HEK293T (cell line): ENCODE measurements around the gene KCNK1.

ENCODE experiments used
- CTCF ChIA-PET: fragments of 350-600 bp; formaldehyde crosslinking; extraction: SDS; loops from one replicate; lab custom pipeline; 2021; ENCODE audit warnings: antibody characterized with exemption, inconsistent platforms; lab: Yijun Ruan, JAX
- POLR2A ChIA-PET: fragments of 350-600 bp; formaldehyde crosslinking; extraction: SDS; loops from one replicate; lab custom pipeline; 2020; ENCODE audit warnings: antibody characterized with exemption, inconsistent platforms; lab: Yijun Ruan, JAX
- DNase-seq: peaks from one replicate; pipeline ENCODE4 v3.0.0; 2012; ENCODE audit warnings: mixed read lengths; ENCODE audit errors: extremely low spot score
- ARNT ChIP-seq: fragments of 450-650 bp; IDR thresholded peaks from 2 replicates; pipeline ENCODE4 v1.6.1; 2017; ENCODE audit warnings: mild to moderate bottlenecking
- BHLHE40 ChIP-seq: fragments of 450-650 bp; IDR thresholded peaks from 2 replicates; pipeline ENCODE4 v1.6.1; 2016; ENCODE audit warnings: mild to moderate bottlenecking, moderate library complexity, borderline replicate concordance
- CTBP1 ChIP-seq: fragments of 450-650 bp; IDR thresholded peaks from 2 replicates; pipeline ENCODE4 v1.6.1; 2016; ENCODE audit warnings: borderline replicate concordance
- ELF4 ChIP-seq: fragments of 450-650 bp; IDR thresholded peaks from 2 replicates; pipeline ENCODE4 v1.6.1; 2017; ENCODE audit warnings: antibody characterized with exemption
- FOXA1 ChIP-seq: fragments of 450-650 bp; IDR thresholded peaks from 2 replicates; pipeline ENCODE4 v1.6.1; 2016; ENCODE audit warnings: mild to moderate bottlenecking
- FOXK2 ChIP-seq: fragments of 450-650 bp; IDR thresholded peaks from 2 replicates; pipeline ENCODE4 v1.6.1; 2016; ENCODE audit warnings: mild to moderate bottlenecking
- FOXM1 ChIP-seq: fragments of 450-650 bp; IDR thresholded peaks from 2 replicates; pipeline ENCODE4 v1.6.1; 2017; ENCODE audit warnings: mild to moderate bottlenecking, borderline replicate concordance
- HDGF ChIP-seq: fragments of 450-650 bp; IDR thresholded peaks from 2 replicates; pipeline ENCODE4 v1.6.1; 2017; ENCODE audit warnings: antibody characterized with exemption, borderline replicate concordance
- L3MBTL2 ChIP-seq: fragments of 450-650 bp; conservative IDR thresholded peaks from 2 replicates; pipeline ENCODE4 v1.6.1; 2016; ENCODE audit warnings: mild to moderate bottlenecking
- LEF1 ChIP-seq: fragments of 450-650 bp; IDR thresholded peaks from 2 replicates; pipeline ENCODE4 v1.6.1; 2017; ENCODE audit warnings: mild to moderate bottlenecking, borderline replicate concordance
- NFRKB ChIP-seq: fragments of 450-650 bp; IDR thresholded peaks from 2 replicates; pipeline ENCODE4 v1.6.1; 2016; ENCODE audit warnings: mild to moderate bottlenecking, moderate library complexity
- PKNOX1 ChIP-seq: fragments of 450-650 bp; IDR thresholded peaks from 2 replicates; pipeline ENCODE4 v1.6.1; 2016
- SP1 ChIP-seq: fragments of 450-650 bp; IDR thresholded peaks from 2 replicates; pipeline ENCODE4 v1.6.1; 2017
- SUZ12 ChIP-seq: fragments of 450-650 bp; IDR thresholded peaks from 2 replicates; pipeline ENCODE4 v1.6.1; 2016; ENCODE audit warnings: mild to moderate bottlenecking
- TARDBP ChIP-seq: fragments of 450-650 bp; IDR thresholded peaks from 2 replicates; pipeline ENCODE4 v1.6.1; 2016
- ZNF384 ChIP-seq: fragments of 450-650 bp; IDR thresholded peaks from 2 replicates; pipeline ENCODE4 v1.6.1; 2016

KCNK1 gene

GRCh38 chr1:233664253-233664652 lies 50.3 kb downstream of the KCNK1 start:
- ChIA-PET POLR2A (no interaction called here), CTCF (interaction anchor here (1.1 kb wide), 1 partner anchor 18 kb away, joined by 3 read pairs; no protein-coding TSS in a partner anchor)
- DNase-seq: no peak
- no peak for TF ChIP-seq SUZ12

- no peak for DNase-seq
- ChIA-PET POLR2A (no interaction called here), CTCF (interaction anchor here (1.1 kb wide), 1 partner anchor 19 kb away, joined by 3 read pairs; no protein-coding TSS in a partner anchor)
- TF ChIP-seq FOXK2 (no peak), LEF1 (no peak), FOXA1 (no peak), L3MBTL2 (no peak), NFRKB (no peak), CTBP1 (no peak), PKNOX1 (no peak), ARNT (no peak), FOXM1 (no peak), BHLHE40 (no peak), SUZ12 (no peak), SP1 (no peak), ZNF384 (no peak), TARDBP (no peak), ELF4 (no peak), HDGF (no peak)
Measured at GRCh38 chr1:233664804-233665574, 51.1 kb downstream of the KCNK1 start.

- ChIA-PET CTCF (interaction anchor here (0.6 kb wide), 1 partner anchor 1572 kb away, joined by 3 read pairs; no protein-coding TSS in a partner anchor), POLR2A (no interaction called here)
- no peak for DNase-seq
- TF ChIP-seq SP1: no peak
- TF ChIP-seq BHLHE40: no peak
- no peak for TF ChIP-seq TARDBP
- no peak for TF ChIP-seq FOXK2
- no peak for TF ChIP-seq ZNF384
- no peak for TF ChIP-seq PKNOX1
- TF ChIP-seq HDGF: no peak
- TF ChIP-seq FOXM1: no peak
- TF ChIP-seq SUZ12: no peak
- TF ChIP-seq CTBP1: no peak
- TF ChIP-seq NFRKB: no peak
- TF ChIP-seq LEF1: no peak
- no peak for TF ChIP-seq L3MBTL2
- no peak for TF ChIP-seq FOXA1
Measured at GRCh38 chr1:233665575-233666270, 51.8 kb downstream of the KCNK1 start.

- DNase-seq: no peak
- TF ChIP-seq PKNOX1: no peak
- no peak for TF ChIP-seq LEF1
- no peak for TF ChIP-seq BHLHE40
- TF ChIP-seq CTBP1: no peak
- no peak for TF ChIP-seq HDGF
- no peak for TF ChIP-seq L3MBTL2
- TF ChIP-seq SUZ12: no peak
- no peak for TF ChIP-seq TARDBP
- TF ChIP-seq NFRKB: no peak
- no peak for TF ChIP-seq ARNT
- no peak for TF ChIP-seq ZNF384
- no peak for TF ChIP-seq FOXK2
- no peak for TF ChIP-seq FOXM1
- no peak for TF ChIP-seq SP1
- no peak for TF ChIP-seq ELF4
- no peak for TF ChIP-seq FOXA1
- ChIA-PET CTCF (no interaction called here), POLR2A (no interaction called here)
Measured at GRCh38 chr1:233667741-233668140, 53.8 kb downstream of the KCNK1 start.

- CTCF ChIA-PET: no interaction called here
- TF ChIP-seq FOXK2: no peak
- TF ChIP-seq ZNF384: no peak
- TF ChIP-seq ARNT: no peak
- no peak for TF ChIP-seq L3MBTL2
- TF ChIP-seq HDGF: no peak
- no peak for TF ChIP-seq SP1
- no peak for TF ChIP-seq FOXA1
- no peak for TF ChIP-seq NFRKB
- no peak for TF ChIP-seq SUZ12
- no peak for TF ChIP-seq ELF4
- TF ChIP-seq LEF1: no peak
- TF ChIP-seq CTBP1: no peak
- TF ChIP-seq TARDBP: no peak
- TF ChIP-seq FOXM1: no peak
- DNase-seq: no peak
- POLR2A ChIA-PET: no interaction called here
Measured at GRCh38 chr1:233668146-233668724, 54.3 kb downstream of the KCNK1 start.
